SK-N-SH (cell line): ENCODE data around the gene TBX4. TPM values are rescaled to one million over a fixed set of nuclear protein-coding genes. Genes with fewer than 3 reads are reported as not detected.

Experiments used
- CTCF ChIA-PET: fragments of 300-600, 350-600 bp; formaldehyde crosslinking; extraction: SDS; loops from one replicate; lab custom pipeline; 2021; lab: Yijun Ruan, JAX
- POLR2A ChIA-PET: fragments of 350-600 bp; sonication (Branson Sonifier 250); formaldehyde crosslinking; extraction: SDS; loops from one replicate; lab custom pipeline; 2020; ENCODE audit warnings: antibody characterized with exemption, inconsistent platforms; lab: Yijun Ruan, JAX
- DNase-seq: peaks from one replicate; pipeline ENCODE4 v3.0.0; 2012
- H2AFZ ChIP-seq: fragments of 200-600 bp; sonication (generic); 2 replicates; pipeline ENCODE4 v1.8.1; 2016; ENCODE audit warnings: antibody characterized with exemption, mild to moderate bottlenecking, low read depth
- H3F3A ChIP-seq: fragments of 200-600 bp; sonication (generic); replicated peaks from 2 replicates; pipeline ENCODE3; 2016; ENCODE audit warnings: antibody characterized with exemption, mild to moderate bottlenecking; ENCODE audit not compliant: insufficient read depth
- H3K27ac ChIP-seq, 2 experiments: fragments of 200-500 bp in 1 of 2; fragments of 200-600 bp in 1 of 2; sonication (Bioruptor generic) in 1 of 2; sonication (generic), shearing (Covaris generic) in 1 of 2; 2 replicates each; pipeline versions ENCODE4 v1.5.1 to v1.6.1; 2014 to 2016; ENCODE audit warnings: low read depth in 2 of 2, inconsistent platforms in 1 of 2, low read length in 1 of 2, mild to moderate bottlenecking in 1 of 2, mixed read lengths in 1 of 2
- H3K27me3 ChIP-seq: fragments of 200-600 bp; sonication (generic), shearing (Covaris generic); 2 replicates; pipeline ENCODE4 v1.6.1; 2016; ENCODE audit warnings: mixed run types; ENCODE audit not compliant: insufficient read depth
- H3K36me3 ChIP-seq, 2 experiments: fragments of 200-500 bp in 1 of 2; fragments of 200-600 bp in 1 of 2; sonication (Bioruptor generic) in 1 of 2; sonication (generic) in 1 of 2; replicated peaks in 1 of 2; 2 replicates each; pipeline versions ENCODE3 to v1.5.1; 2014 to 2016; ENCODE audit warnings: low read length in 1 of 2, mild to moderate bottlenecking in 1 of 2; ENCODE audit not compliant: insufficient read depth in 2 of 2, control insufficient read depth in 1 of 2
- H3K4me1 ChIP-seq, 2 experiments: fragments of 200-500 bp in 1 of 2; fragments of 200-600 bp in 1 of 2; sonication (Bioruptor generic) in 1 of 2; sonication (generic), shearing (Covaris generic) in 1 of 2; 2 replicates each; pipeline versions ENCODE4 v1.5.1 to v1.6.1; 2014 to 2016; ENCODE audit warnings: low read depth in 1 of 2, low read length in 1 of 2, mixed run types in 1 of 2; ENCODE audit not compliant: insufficient read depth in 2 of 2, control insufficient read depth in 1 of 2
- H3K4me2 ChIP-seq: fragments of 200-600 bp; sonication (generic), shearing (Covaris generic); 2 replicates; pipeline ENCODE4 v1.6.1; 2017; ENCODE audit warnings: mixed run types
- H3K4me3 ChIP-seq, 2 experiments: fragments of 200-500 bp in 1 of 2; fragments of 200-600 bp in 1 of 2; sonication (Bioruptor generic) in 1 of 2; sonication (generic), shearing (Covaris generic) in 1 of 2; 2 replicates each; pipeline versions ENCODE4 v1.5.1 to v1.8.1; 2014 to 2016; ENCODE audit warnings: low read depth in 2 of 2, inconsistent platforms in 1 of 2, low read length in 1 of 2, mild to moderate bottlenecking in 1 of 2, mixed read lengths in 1 of 2, moderate library complexity in 1 of 2
- H3K79me2 ChIP-seq: fragments of 200-600 bp; sonication (generic); 2 replicates; pipeline ENCODE4 v1.8.1; 2017; ENCODE audit warnings: mild to moderate bottlenecking; ENCODE audit not compliant: insufficient read depth
- H3K9ac ChIP-seq: fragments of 200-600 bp; sonication (generic); 2 replicates; pipeline ENCODE4 v1.6.1; 2017; ENCODE audit warnings: mixed run types
- H3K9me2 ChIP-seq: fragments of 200-600 bp; sonication (generic); 2 replicates; pipeline ENCODE4 v1.6.1; 2017; ENCODE audit warnings: mixed run types
- H3K9me3 ChIP-seq: fragments of 200-600 bp; sonication (generic); 2 replicates; pipeline ENCODE4 v1.6.1; 2017; ENCODE audit warnings: mixed run types, mild to moderate bottlenecking, moderate library complexity
- H4K20me1 ChIP-seq: fragments of 200-600 bp; sonication (generic); 2 replicates; pipeline ENCODE4 v1.6.1; 2017; ENCODE audit warnings: mild to moderate bottlenecking, mixed run types; ENCODE audit not compliant: insufficient read depth
- ELF1 ChIP-seq: IDR thresholded peaks from 2 replicates; pipeline ENCODE4 v1.4.0; 2012
- FOSL2 ChIP-seq: IDR thresholded peaks from 2 replicates; pipeline ENCODE4 v1.4.0; 2012; ENCODE audit warnings: low read depth, mild to moderate bottlenecking, moderate library complexity, borderline replicate concordance
- FOXM1 ChIP-seq: IDR thresholded peaks from 2 replicates; pipeline ENCODE4 v1.4.0; 2012; ENCODE audit warnings: low read depth, mild to moderate bottlenecking
- NFIC ChIP-seq: IDR thresholded peaks from 2 replicates; pipeline ENCODE4 v1.4.0; 2012; ENCODE audit warnings: borderline replicate concordance
- RCOR1 ChIP-seq: fragments of 150-350 bp; IDR thresholded peaks from 2 replicates; pipeline ENCODE4 v1.6.1; 2017; ENCODE audit warnings: antibody characterized with exemption, low read length
- RXRA ChIP-seq: IDR thresholded peaks from 2 replicates; pipeline ENCODE4 v1.4.0; 2012; ENCODE audit warnings: low read depth, mild to moderate bottlenecking, borderline replicate concordance
- SIN3A ChIP-seq: IDR thresholded peaks from 2 replicates; pipeline ENCODE4 v1.6.1; 2012; ENCODE audit warnings: low read depth, mild to moderate bottlenecking, low read length, moderate library complexity, borderline replicate concordance
- TCF12 ChIP-seq: IDR thresholded peaks from 2 replicates; pipeline ENCODE4 v1.4.0; 2012
- TEAD4 ChIP-seq: IDR thresholded peaks from 2 replicates; pipeline ENCODE4 v1.4.0; 2012; ENCODE audit warnings: mild to moderate bottlenecking, borderline replicate concordance; ENCODE audit not compliant: insufficient read depth
- YY1 ChIP-seq: IDR thresholded peaks from 2 replicates; pipeline ENCODE4 v1.4.0; 2012; ENCODE audit warnings: low read depth, mild to moderate bottlenecking
- WGBS: methylation state at CpG from one replicate; pipeline ENCODE4 v1.1.6; 2017; ENCODE audit warnings: low lambda C conversion rate; 5-methylcytosine and 5-hydroxymethylcytosine counted together
- polyA plus RNA-seq, 3 experiments: library from polyadenylated mRNA; depleted of rRNA; stranded (reverse); fragments of >200 nt; gene quantifications; 2 replicates each; pipeline ENCODE4 v1.2.3, GENCODE V29; 2012
- TF ChIP-seq, protein P1 (sequence below): IDR thresholded peaks from 2 replicates; pipeline ENCODE4 v1.6.1; 2012; ENCODE audit warnings: mild to moderate bottlenecking, low read depth, low read length, moderate library complexity
- TF ChIP-seq, protein P2 (sequence below): IDR thresholded peaks from 2 replicates; pipeline ENCODE4 v1.4.0; 2012; ENCODE audit warnings: low read depth
- TF ChIP-seq, protein P3 (sequence below): fragments of 200-600 bp; sonication (generic); IDR thresholded peaks from 2 replicates; pipeline ENCODE4 v1.6.1; 2017; ENCODE audit warnings: antibody characterized with exemption, mild to moderate bottlenecking, moderate library complexity
- TF ChIP-seq, protein P4 (sequence below): IDR thresholded peaks from 2 replicates; pipeline ENCODE4 v1.4.0; 2012; ENCODE audit warnings: low read depth, borderline replicate concordance
- TF ChIP-seq, protein P5 (sequence below): fragments of 150-350 bp; IDR thresholded peaks from 2 replicates; pipeline ENCODE4 v1.6.1; 2016; ENCODE audit warnings: mild to moderate bottlenecking, low read depth, low read length

Gene TBX4
- polyA plus RNA-seq, 1 of the 3 experiments (the other 2 are of a cell fraction), result 0.02 TPM

DNA sequence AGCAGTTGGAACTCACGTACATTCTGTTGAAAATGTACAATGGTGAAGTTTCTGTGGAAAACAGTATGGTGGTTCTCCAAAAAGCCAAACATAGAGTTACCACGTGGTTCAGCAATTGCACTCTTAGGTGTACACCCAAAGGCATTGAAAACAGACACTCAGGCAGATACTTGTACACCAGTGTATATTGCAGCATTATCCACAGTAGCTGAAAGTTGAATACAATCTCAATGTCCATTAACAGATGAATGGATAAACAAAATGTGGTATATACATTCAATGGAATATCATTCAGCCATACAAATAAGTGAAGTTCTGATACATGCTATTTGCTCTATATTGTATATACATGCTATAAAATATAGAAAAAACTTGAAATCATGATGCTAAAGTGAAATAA is 29.4 kb upstream of the TBX4 start:
- no peak for DNase-seq
- Histone ChIP-seq H2AFZ (no peak overlapping the region), H3F3A (peaks cover 9% of the 10 kb centered on the region), H3K27ac (no peak overlapping the region), H3K27me3 (no peaks in the 10 kb centered on the region), H3K9ac (no peak overlapping the region), H3K79me2 (no peaks in the 10 kb centered on the region), H3K9me3 (no peaks in the 10 kb centered on the region), H3K36me3 (no peaks in the 10 kb centered on the region), H3K4me1 (peaks cover 0 to 4% of the 10 kb centered on the region in 2 experiments; a peak in 1 of 4 replicates), H3K4me3 (no peak overlapping the region), H3K9me2 (no peaks in the 10 kb centered on the region), H3K4me2 (no peak overlapping the region), H4K20me1 (no peaks in the 10 kb centered on the region)
- 48% methylated on average over 2 of the region's 2 CpGs for WGBS
- ChIA-PET POLR2A (no interaction called here), CTCF (interaction anchor here (0.6 to 7.5 kb wide), 2 partner anchors 10 to 118 kb away, joined by 3 to 53 read pairs; no protein-coding TSS in a partner anchor)
- TF ChIP-seq FOXM1 (no peak), TEAD4 (no peak), YY1 (no peak), RCOR1 (no peak), FOSL2 (no peak), RXRA (no peak), SIN3A (no peak), ELF1 (no peak), NFIC (no peak), TCF12 (no peak)
- TF ChIP-seq, protein P1, sequence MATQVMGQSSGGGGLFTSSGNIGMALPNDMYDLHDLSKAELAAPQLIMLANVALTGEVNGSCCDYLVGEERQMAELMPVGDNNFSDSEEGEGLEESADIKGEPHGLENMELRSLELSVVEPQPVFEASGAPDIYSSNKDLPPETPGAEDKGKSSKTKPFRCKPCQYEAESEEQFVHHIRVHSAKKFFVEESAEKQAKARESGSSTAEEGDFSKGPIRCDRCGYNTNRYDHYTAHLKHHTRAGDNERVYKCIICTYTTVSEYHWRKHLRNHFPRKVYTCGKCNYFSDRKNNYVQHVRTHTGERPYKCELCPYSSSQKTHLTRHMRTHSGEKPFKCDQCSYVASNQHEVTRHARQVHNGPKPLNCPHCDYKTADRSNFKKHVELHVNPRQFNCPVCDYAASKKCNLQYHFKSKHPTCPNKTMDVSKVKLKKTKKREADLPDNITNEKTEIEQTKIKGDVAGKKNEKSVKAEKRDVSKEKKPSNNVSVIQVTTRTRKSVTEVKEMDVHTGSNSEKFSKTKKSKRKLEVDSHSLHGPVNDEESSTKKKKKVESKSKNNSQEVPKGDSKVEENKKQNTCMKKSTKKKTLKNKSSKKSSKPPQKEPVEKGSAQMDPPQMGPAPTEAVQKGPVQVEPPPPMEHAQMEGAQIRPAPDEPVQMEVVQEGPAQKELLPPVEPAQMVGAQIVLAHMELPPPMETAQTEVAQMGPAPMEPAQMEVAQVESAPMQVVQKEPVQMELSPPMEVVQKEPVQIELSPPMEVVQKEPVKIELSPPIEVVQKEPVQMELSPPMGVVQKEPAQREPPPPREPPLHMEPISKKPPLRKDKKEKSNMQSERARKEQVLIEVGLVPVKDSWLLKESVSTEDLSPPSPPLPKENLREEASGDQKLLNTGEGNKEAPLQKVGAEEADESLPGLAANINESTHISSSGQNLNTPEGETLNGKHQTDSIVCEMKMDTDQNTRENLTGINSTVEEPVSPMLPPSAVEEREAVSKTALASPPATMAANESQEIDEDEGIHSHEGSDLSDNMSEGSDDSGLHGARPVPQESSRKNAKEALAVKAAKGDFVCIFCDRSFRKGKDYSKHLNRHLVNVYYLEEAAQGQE, result no peak
- TF ChIP-seq, protein P2, sequence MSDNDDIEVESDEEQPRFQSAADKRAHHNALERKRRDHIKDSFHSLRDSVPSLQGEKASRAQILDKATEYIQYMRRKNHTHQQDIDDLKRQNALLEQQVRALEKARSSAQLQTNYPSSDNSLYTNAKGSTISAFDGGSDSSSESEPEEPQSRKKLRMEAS, result no peak
- TF ChIP-seq, protein P3, sequence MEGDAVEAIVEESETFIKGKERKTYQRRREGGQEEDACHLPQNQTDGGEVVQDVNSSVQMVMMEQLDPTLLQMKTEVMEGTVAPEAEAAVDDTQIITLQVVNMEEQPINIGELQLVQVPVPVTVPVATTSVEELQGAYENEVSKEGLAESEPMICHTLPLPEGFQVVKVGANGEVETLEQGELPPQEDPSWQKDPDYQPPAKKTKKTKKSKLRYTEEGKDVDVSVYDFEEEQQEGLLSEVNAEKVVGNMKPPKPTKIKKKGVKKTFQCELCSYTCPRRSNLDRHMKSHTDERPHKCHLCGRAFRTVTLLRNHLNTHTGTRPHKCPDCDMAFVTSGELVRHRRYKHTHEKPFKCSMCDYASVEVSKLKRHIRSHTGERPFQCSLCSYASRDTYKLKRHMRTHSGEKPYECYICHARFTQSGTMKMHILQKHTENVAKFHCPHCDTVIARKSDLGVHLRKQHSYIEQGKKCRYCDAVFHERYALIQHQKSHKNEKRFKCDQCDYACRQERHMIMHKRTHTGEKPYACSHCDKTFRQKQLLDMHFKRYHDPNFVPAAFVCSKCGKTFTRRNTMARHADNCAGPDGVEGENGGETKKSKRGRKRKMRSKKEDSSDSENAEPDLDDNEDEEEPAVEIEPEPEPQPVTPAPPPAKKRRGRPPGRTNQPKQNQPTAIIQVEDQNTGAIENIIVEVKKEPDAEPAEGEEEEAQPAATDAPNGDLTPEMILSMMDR, result no peak
- TF ChIP-seq, protein P4, sequence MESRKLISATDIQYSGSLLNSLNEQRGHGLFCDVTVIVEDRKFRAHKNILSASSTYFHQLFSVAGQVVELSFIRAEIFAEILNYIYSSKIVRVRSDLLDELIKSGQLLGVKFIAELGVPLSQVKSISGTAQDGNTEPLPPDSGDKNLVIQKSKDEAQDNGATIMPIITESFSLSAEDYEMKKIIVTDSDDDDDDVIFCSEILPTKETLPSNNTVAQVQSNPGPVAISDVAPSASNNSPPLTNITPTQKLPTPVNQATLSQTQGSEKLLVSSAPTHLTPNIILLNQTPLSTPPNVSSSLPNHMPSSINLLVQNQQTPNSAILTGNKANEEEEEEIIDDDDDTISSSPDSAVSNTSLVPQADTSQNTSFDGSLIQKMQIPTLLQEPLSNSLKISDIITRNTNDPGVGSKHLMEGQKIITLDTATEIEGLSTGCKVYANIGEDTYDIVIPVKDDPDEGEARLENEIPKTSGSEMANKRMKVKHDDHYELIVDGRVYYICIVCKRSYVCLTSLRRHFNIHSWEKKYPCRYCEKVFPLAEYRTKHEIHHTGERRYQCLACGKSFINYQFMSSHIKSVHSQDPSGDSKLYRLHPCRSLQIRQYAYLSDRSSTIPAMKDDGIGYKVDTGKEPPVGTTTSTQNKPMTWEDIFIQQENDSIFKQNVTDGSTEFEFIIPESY, result no peak
- TF ChIP-seq, protein P5, sequence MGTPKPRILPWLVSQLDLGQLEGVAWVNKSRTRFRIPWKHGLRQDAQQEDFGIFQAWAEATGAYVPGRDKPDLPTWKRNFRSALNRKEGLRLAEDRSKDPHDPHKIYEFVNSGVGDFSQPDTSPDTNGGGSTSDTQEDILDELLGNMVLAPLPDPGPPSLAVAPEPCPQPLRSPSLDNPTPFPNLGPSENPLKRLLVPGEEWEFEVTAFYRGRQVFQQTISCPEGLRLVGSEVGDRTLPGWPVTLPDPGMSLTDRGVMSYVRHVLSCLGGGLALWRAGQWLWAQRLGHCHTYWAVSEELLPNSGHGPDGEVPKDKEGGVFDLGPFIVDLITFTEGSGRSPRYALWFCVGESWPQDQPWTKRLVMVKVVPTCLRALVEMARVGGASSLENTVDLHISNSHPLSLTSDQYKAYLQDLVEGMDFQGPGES, result no peak
